ENCODE measurements around the gene TPM1.

DNA sequence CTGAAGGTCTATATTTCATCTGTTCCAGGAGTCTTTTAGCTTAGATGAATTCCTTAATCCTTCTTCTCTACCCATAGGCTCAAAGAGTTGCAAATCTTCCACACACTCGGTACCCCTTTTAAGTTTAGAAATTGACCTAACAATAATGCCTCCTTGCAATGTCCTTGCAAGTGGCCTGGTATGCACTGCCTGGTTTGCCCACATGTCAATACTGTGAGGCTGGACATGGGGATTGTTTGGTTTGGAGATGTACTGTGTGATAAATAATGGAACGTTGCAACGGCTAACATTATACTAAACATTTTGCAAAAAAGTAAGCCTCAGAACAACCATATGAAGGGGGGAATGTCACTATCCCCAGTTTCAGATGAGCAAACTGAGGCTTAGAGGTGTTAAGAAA, 22.4 kb upstream of the TPM1 start:
- TF ChIP-seq, protein P1, sequence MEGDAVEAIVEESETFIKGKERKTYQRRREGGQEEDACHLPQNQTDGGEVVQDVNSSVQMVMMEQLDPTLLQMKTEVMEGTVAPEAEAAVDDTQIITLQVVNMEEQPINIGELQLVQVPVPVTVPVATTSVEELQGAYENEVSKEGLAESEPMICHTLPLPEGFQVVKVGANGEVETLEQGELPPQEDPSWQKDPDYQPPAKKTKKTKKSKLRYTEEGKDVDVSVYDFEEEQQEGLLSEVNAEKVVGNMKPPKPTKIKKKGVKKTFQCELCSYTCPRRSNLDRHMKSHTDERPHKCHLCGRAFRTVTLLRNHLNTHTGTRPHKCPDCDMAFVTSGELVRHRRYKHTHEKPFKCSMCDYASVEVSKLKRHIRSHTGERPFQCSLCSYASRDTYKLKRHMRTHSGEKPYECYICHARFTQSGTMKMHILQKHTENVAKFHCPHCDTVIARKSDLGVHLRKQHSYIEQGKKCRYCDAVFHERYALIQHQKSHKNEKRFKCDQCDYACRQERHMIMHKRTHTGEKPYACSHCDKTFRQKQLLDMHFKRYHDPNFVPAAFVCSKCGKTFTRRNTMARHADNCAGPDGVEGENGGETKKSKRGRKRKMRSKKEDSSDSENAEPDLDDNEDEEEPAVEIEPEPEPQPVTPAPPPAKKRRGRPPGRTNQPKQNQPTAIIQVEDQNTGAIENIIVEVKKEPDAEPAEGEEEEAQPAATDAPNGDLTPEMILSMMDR (IDR thresholded peaks at IDR 0.05 in 4 of 5, conservative IDR thresholded peaks at IDR 0.05 in 1 of 5), result no peak
- no peak for TF ChIP-seq POLR2A (IDR thresholded peaks at IDR 0.05)

Measured in gastrocnemius medialis (tissue), 4 donors.